LNCAP (cell line): ENCODE data around the gene AKT2.

Experiments used
- CTCF ChIP-seq: fragments of 450-650 bp; IDR thresholded peaks from 2 replicates; pipeline ENCODE4 v1.5.1; 2017; ENCODE audit warnings: mild to moderate bottlenecking

The AKT2 gene

DNA sequence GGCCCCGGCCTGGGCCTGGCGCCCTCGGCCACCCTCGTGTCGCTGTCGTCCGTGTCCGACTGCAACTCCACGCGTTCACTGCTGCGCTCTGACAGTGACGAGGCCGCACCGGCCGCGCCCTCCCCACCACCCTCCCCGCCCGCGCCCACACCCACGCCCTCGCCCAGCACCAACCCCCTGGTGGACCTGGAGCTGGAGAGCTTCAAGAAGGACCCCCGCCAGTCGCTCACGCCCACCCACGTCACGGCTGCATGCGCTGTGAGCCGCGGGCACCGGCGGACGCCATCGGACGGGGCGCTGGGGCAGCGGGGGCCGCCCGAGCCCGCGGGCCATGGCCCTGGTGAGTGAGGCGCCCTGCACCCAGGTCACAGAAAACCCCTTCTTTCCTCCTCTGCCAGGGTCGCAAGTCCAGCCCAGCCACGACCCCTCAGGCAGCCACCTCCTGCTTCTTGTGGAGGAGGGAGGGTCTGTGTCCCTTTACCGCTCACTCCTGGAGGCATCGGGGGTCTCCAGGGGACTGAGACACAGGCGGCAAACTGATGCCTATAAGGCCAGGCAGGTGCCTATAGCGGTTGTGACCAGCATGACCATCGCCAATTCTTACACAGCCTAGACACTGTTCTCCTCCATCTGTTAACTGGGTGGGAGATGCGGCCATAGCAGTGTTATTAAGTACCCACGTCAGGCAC is 71.1 kb downstream of the AKT2 start:
- no peak for TF ChIP-seq CTCF

GRCh38 chr19:40213251-40213829 is 71.8 kb downstream of the AKT2 start:
- TF ChIP-seq CTCF = no peak

- no peak for TF ChIP-seq CTCF
Measured at GRCh38 chr19:40210889-40211288, 74.3 kb downstream of the AKT2 start.

DNA sequence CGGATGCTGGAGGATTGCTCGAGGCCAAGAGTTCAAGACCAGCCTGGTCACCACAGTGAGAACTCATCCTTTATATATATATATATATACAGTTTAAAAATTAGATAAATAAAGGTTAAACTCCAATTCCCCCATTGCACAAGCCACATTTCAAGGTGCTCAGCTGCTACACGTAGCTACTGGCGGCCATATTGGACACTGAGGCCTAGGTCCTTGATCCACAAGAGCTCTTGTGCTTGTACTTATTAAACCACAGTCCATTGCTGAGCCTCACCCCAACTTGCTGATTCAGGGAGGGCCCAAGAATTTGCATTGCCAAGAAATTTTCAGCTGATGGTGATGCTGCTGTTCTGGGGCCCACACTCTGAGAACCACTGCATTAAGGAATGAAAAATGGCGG is 76.5 kb downstream of the AKT2 start:
- no peak for TF ChIP-seq CTCF

DNA sequence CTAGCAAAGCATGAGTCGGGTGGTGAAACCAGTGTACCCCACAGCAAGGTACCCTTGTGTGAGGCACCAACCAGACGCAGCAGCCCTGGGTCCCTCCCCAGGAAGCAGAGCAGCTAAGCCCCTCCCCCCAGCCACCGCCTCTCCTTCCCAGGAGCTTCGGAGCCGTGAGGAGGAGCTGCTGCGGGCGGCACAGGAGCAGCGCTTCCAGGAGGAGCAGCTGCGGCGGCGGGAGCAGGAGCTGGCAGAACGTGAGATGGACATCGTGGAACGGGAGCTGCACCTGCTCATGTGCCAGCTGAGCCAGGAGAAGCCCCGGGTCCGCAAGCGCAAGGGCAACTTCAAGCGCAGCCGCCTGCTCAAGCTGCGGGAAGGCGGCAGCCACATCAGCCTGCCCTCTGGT is 79.4 kb downstream of the AKT2 start:
- TF ChIP-seq CTCF = no peak

- no peak for TF ChIP-seq CTCF
Measured at GRCh38 chr19:40204381-40204780, 80.8 kb downstream of the AKT2 start.

GRCh38 chr19:40200341-40201099 is 84.6 kb downstream of the AKT2 start:
- TF ChIP-seq CTCF = no peak
